ENCODE data around the gene PHF5A.

PHF5A gene

GRCh38 chr22:41468381-41469217 is at the start of gene PHF5A, which contains the start of gene ACO2:
TSS of gene PHF5A (minus strand) at chr22:41468692. CDS start at chr22:41468653, 39 bp downstream.
TSS of gene ACO2 (plus strand) at chr22:41469117. CDS start at chr22:41469147, 30 bp downstream.
- DNase-seq = peak; percentile 99

- no peak for DNase-seq
These were observed 49.5 kb upstream of the PHF5A start for GRCh38 chr22:41518048-41518347.

- peak; percentile 47 for DNase-seq
These were observed 48.9 kb upstream of the PHF5A start for GRCh38 chr22:41517172-41518047.

GRCh38 chr22:41516462-41516861 is 48.0 kb upstream of the PHF5A start:
- no peak for DNase-seq

GRCh38 chr22:41513391-41513790 is 44.9 kb upstream of the PHF5A start:
- no peak for DNase-seq

- DNase-seq = no peak
These were observed 44.1 kb upstream of the PHF5A start for GRCh38 chr22:41512421-41513194.

GRCh38 chr22:41511521-41511968 is 43.1 kb upstream of the PHF5A start:
- no peak for DNase-seq

- no peak for DNase-seq
These were observed 40.3 kb upstream of the PHF5A start for GRCh38 chr22:41508770-41509170.

GRCh38 chr22:41507330-41508063 is 39.0 kb upstream of the PHF5A start:
- no peak for DNase-seq

- DNase-seq = no peak
These were observed 37.2 kb upstream of the PHF5A start for GRCh38 chr22:41505511-41506220.

- no peak for DNase-seq
These were observed 36.3 kb upstream of the PHF5A start for GRCh38 chr22:41504816-41505215.

- no peak for DNase-seq
These were observed 35.9 kb upstream of the PHF5A start for GRCh38 chr22:41504397-41504796.

- peak; percentile 25 for DNase-seq
These were observed 32.7 kb upstream of the PHF5A start for GRCh38 chr22:41501209-41501608.

GRCh38 chr22:41500303-41500702 is 31.8 kb upstream of the PHF5A start:
- DNase-seq = no peak

- no peak for DNase-seq
These were observed 31.3 kb upstream of the PHF5A start for GRCh38 chr22:41499624-41500280.

GRCh38 chr22:41498303-41498835 is 29.9 kb upstream of the PHF5A start:
- DNase-seq = no peak

- DNase-seq = no peak
These were observed 23.0 kb upstream of the PHF5A start for GRCh38 chr22:41491374-41492100.

GRCh38 chr22:41488596-41489385 is 20.3 kb upstream of the PHF5A start:
- no peak for DNase-seq

GRCh38 chr22:41488076-41488475 is 19.6 kb upstream of the PHF5A start:
- DNase-seq = no peak
